Right hindlimb (tissue), 1 donor: ENCODE data around the gene GPRASP3.
"Not testable (repeated sequence)": the region's sequence is repeated elsewhere in the genome, so short reads cannot be mapped to it uniquely, and the experiment has no call there.

ENCODE experiments used
- DNase-seq: peaks from one replicate; pipeline ENCODE4 v3.0.0-alpha.2; 2018

Gene GPRASP3

GRCh38 chrX:102720237-102721168 is at the start of gene GPRASP3:
Gene GPRASP3, plus strand, starts transcription at chrX:102720743. Its CDS starts 28,253 bp downstream, at chrX:102748996.
- DNase-seq = peak; percentile 84

GRCh38 chrX:102672856-102673255 is 47.7 kb upstream of the GPRASP3 start:
- DNase-seq = no peak

GRCh38 chrX:102677479-102677878 is 43.1 kb upstream of the GPRASP3 start:
- DNase-seq = not testable (repeated sequence)

- DNase-seq = no peak
Measured at GRCh38 chrX:102684772-102685520, 35.6 kb upstream of the GPRASP3 start.

- DNase-seq = no peak
Measured at GRCh38 chrX:102694749-102695148, 25.8 kb upstream of the GPRASP3 start.

GRCh38 chrX:102696306-102696705 is 24.2 kb upstream of the GPRASP3 start:
- no peak for DNase-seq

GRCh38 chrX:102697494-102697893 is 23.0 kb upstream of the GPRASP3 start:
- DNase-seq = no peak

GRCh38 chrX:102708900-102709299 is 11.6 kb upstream of the GPRASP3 start:
- no peak for DNase-seq

- DNase-seq = no peak
Measured at GRCh38 chrX:102711872-102712215, 8.7 kb upstream of the GPRASP3 start.

- DNase-seq = peak; percentile 81
Measured at GRCh38 chrX:102712216-102712966, 8.2 kb upstream of the GPRASP3 start, which contains the start of gene GPRASP2. Gene GPRASP2, plus strand, starts transcription at chrX:102712448. Its CDS starts 2,422 bp downstream, at chrX:102714870.

GRCh38 chrX:102712981-102713625 is 7.4 kb upstream of the GPRASP3 start:
- DNase-seq = peak; percentile 80

- DNase-seq = no peak
Measured at GRCh38 chrX:102714994-102715393, 5.5 kb upstream of the GPRASP3 start.

GRCh38 chrX:102715967-102716366 is 4.6 kb upstream of the GPRASP3 start:
- no peak for DNase-seq

- not testable (repeated sequence) for DNase-seq
Measured at GRCh38 chrX:102721169-102721506, 595 bp downstream of the GPRASP3 start.

GRCh38 chrX:102723456-102723855 is 2.9 kb downstream of the GPRASP3 start:
- DNase-seq = no peak

- no peak for DNase-seq
Measured at GRCh38 chrX:102727761-102728160, 7.2 kb downstream of the GPRASP3 start.

GRCh38 chrX:102728646-102729045 is 8.1 kb downstream of the GPRASP3 start:
- DNase-seq = no peak

- no peak for DNase-seq
Measured at GRCh38 chrX:102739657-102740056, 19.1 kb downstream of the GPRASP3 start.

- no peak for DNase-seq
Measured at GRCh38 chrX:102744307-102744706, 23.8 kb downstream of the GPRASP3 start.

GRCh38 chrX:102745513-102745856 is 24.9 kb downstream of the GPRASP3 start:
- no peak for DNase-seq

GRCh38 chrX:102745857-102746584 is 25.5 kb downstream of the GPRASP3 start:
- DNase-seq = peak; percentile 64

GRCh38 chrX:102765217-102765616 is 44.7 kb downstream of the GPRASP3 start:
- DNase-seq = no peak
